ENCODE measurements around the gene FBXW4. TPM values are rescaled to one million over a fixed set of nuclear protein-coding genes. Genes with fewer than 3 reads are reported as not detected.

The FBXW4 gene
- total and polyA plus RNA-seq, 9 of the 15 experiments (the other 6 are each of a cell fraction or from before 2014, with no cell fraction given): 1.0 to 10.6 (median 5.4) TPM

DNA sequence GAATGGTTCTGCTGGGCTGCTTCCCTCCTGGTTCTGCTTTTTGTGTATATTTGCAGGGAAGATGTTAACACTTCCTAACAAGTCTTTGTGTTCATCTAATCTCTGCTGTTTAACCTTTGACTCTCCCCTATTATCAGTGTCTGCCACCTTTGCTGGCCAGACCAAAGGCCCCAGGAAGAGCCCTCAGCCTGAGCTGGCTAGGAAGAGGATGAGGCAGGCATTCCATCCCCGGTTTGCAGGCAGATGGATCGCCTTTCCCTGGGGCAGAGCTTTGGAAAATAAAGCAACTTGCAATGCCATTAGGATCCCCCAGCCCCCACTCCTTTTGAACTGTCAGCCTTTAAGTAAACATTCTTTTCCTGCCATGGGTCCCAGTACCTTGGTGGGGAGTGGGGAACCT lies 87.8 kb downstream of the FBXW4 start (continued):
- TF ChIP-seq, protein P1, sequence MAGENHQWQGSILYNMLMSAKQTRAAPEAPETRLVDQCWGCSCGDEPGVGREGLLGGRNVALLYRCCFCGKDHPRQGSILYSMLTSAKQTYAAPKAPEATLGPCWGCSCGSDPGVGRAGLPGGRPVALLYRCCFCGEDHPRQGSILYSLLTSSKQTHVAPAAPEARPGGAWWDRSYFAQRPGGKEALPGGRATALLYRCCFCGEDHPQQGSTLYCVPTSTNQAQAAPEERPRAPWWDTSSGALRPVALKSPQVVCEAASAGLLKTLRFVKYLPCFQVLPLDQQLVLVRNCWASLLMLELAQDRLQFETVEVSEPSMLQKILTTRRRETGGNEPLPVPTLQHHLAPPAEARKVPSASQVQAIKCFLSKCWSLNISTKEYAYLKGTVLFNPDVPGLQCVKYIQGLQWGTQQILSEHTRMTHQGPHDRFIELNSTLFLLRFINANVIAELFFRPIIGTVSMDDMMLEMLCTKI (IDR thresholded peaks at IDR 0.05; ENCODE audit: partially characterized antibody): no peak
- TF ChIP-seq, protein P2, sequence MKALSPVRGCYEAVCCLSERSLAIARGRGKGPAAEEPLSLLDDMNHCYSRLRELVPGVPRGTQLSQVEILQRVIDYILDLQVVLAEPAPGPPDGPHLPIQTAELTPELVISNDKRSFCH (CRISPR knock-in tag; IDR thresholded peaks at IDR 0.05): no peak
- TF ChIP-seq, protein P2 (tag; IDR thresholded peaks at IDR 0.05): no peak
- TF ChIP-seq RNF2 (IDR thresholded peaks at IDR 0.05) (no peak), NFIC (IDR thresholded peaks at IDR 0.05) (no peak), HNRNPK (IDR thresholded peaks at IDR 0.05; ENCODE audit: low read depth, low read length, poor library complexity, severe bottlenecking) (no peak), SRSF9 (IDR thresholded peaks at IDR 0.05; ENCODE audit: borderline replicate concordance, low read depth, low read length) (no peak), KAT2B (IDR thresholded peaks at IDR 0.05; ENCODE audit: low read depth, low read length) (no peak), SMAD3 (CRISPR knock-in tag; conservative IDR thresholded peaks at IDR 0.05) (no peak), ZNF184 (CRISPR knock-in tag; IDR thresholded peaks at IDR 0.05) (no peak), PCBP2 (IDR thresholded peaks at IDR 0.05; ENCODE audit: low read depth, low read length, poor library complexity, severe bottlenecking) (no peak), ZNF707 (CRISPR knock-in tag; conservative IDR thresholded peaks at IDR 0.05) (no peak)
- TF ChIP-seq, protein P3, sequence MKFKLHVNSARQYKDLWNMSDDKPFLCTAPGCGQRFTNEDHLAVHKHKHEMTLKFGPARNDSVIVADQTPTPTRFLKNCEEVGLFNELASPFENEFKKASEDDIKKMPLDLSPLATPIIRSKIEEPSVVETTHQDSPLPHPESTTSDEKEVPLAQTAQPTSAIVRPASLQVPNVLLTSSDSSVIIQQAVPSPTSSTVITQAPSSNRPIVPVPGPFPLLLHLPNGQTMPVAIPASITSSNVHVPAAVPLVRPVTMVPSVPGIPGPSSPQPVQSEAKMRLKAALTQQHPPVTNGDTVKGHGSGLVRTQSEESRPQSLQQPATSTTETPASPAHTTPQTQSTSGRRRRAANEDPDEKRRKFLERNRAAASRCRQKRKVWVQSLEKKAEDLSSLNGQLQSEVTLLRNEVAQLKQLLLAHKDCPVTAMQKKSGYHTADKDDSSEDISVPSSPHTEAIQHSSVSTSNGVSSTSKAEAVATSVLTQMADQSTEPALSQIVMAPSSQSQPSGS (CRISPR knock-in tag; IDR thresholded peaks at IDR 0.05): no peak
- TF ChIP-seq, protein P4, sequence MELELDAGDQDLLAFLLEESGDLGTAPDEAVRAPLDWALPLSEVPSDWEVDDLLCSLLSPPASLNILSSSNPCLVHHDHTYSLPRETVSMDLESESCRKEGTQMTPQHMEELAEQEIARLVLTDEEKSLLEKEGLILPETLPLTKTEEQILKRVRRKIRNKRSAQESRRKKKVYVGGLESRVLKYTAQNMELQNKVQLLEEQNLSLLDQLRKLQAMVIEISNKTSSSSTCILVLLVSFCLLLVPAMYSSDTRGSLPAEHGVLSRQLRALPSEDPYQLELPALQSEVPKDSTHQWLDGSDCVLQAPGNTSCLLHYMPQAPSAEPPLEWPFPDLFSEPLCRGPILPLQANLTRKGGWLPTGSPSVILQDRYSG (tag; conservative IDR thresholded peaks at IDR 0.05; ENCODE audit: low read depth): no peak

Data from K562 (cell line).